Mucosa of rectum (tissue), 2 donors: ENCODE measurements around the gene CCDC9B.

ENCODE experiments used
- H3K27ac ChIP-seq, 2 donors: one replicate each; pipeline ENCODE4 v1.7.0; 2013; ENCODE audit warnings: inconsistent platforms in 2 of 2, low read depth in 2 of 2, low read length in 2 of 2
- H3K27me3 ChIP-seq, 2 donors: one replicate each; pipeline ENCODE4 v1.7.0; 2013; ENCODE audit warnings: low read length in 2 of 2; ENCODE audit not compliant: control insufficient read depth in 2 of 2, insufficient read depth in 2 of 2
- H3K36me3 ChIP-seq, 2 donors: one replicate each; pipeline ENCODE4 v1.7.0; 2013; ENCODE audit warnings: low read length in 2 of 2; ENCODE audit not compliant: control insufficient read depth in 2 of 2, insufficient read depth in 2 of 2
- H3K4me1 ChIP-seq, 2 donors: one replicate each; pipeline ENCODE4 v1.7.0; 2013; ENCODE audit warnings: low read length in 2 of 2, mild to moderate bottlenecking in 1 of 2; ENCODE audit not compliant: control insufficient read depth in 2 of 2, insufficient read depth in 2 of 2
- H3K4me3 ChIP-seq, 2 donors: one replicate each; pipeline ENCODE4 v1.7.0; 2013; ENCODE audit warnings: low read length in 2 of 2
- H3K9ac ChIP-seq, 2 donors: one replicate each; pipeline ENCODE4 v1.7.0; 2013; ENCODE audit warnings: low read length in 2 of 2, low read depth in 1 of 2, mild to moderate bottlenecking in 1 of 2
- H3K9me3 ChIP-seq, 2 donors: one replicate each; pipeline ENCODE4 v1.7.0; 2013; ENCODE audit warnings: low read length in 2 of 2; ENCODE audit not compliant: control insufficient read depth in 2 of 2
- donor health status: healthy.
- donor health status: Normal muscosa, but diverticular disease.

The CCDC9B gene

GRCh38 chr15:40354408-40355171, 13.9 kb upstream of the CCDC9B start:
- H3K9ac ChIP-seq, result peak overlapping the region; percentile 79 to 96
- no peaks in the 10 kb centered on the region for H3K27me3 ChIP-seq
- H3K9me3 ChIP-seq, result no peaks in the 10 kb centered on the region
- H3K36me3 ChIP-seq, result peaks cover 31 to 44% of the 10 kb centered on the region in 2 donors
- H3K4me1 ChIP-seq, result peaks cover 43 to 44% of the 10 kb centered on the region in 2 donors
- peak overlapping the region; percentile 77 to 91 for H3K4me3 ChIP-seq
- peak overlapping the region; percentile 98 to 100 for H3K27ac ChIP-seq

GRCh38 chr15:40353697-40354096, 13.0 kb upstream of the CCDC9B start:
- peak overlapping the region; percentile 79 to 96 for H3K9ac ChIP-seq
- H3K36me3 ChIP-seq, result peaks cover 31 to 44% of the 10 kb centered on the region in 2 donors
- H3K9me3 ChIP-seq, result no peaks in the 10 kb centered on the region
- peak overlapping the region; percentile 77 to 91 for H3K4me3 ChIP-seq
- peak overlapping the region; percentile 98 to 100 for H3K27ac ChIP-seq
- no peaks in the 10 kb centered on the region for H3K27me3 ChIP-seq
- peaks cover 47 to 49% of the 10 kb centered on the region in 2 donors for H3K4me1 ChIP-seq

- no peaks in the 10 kb centered on the region for H3K9me3 ChIP-seq
- peak overlapping the region; percentile 77 to 91 for H3K4me3 ChIP-seq
- H3K27ac ChIP-seq, result peak overlapping the region; percentile 98 to 100
- H3K4me1 ChIP-seq, result peaks cover 46 to 60% of the 10 kb centered on the region in 2 donors
- H3K27me3 ChIP-seq, result no peaks in the 10 kb centered on the region
- H3K36me3 ChIP-seq, result peaks cover 31 to 44% of the 10 kb centered on the region in 2 donors
- peak overlapping the region; percentile 73 to 96 for H3K9ac ChIP-seq
Measured at GRCh38 chr15:40352281-40352901, 11.7 kb upstream of the CCDC9B start.

GRCh38 chr15:40349163-40349562, 8.4 kb upstream of the CCDC9B start:
- peaks cover 58 to 65% of the 10 kb centered on the region in 2 donors for H3K4me1 ChIP-seq
- H3K9ac ChIP-seq, result peak overlapping the region; percentile 78 to 96
- peak overlapping the region; percentile 100 for H3K27ac ChIP-seq
- H3K9me3 ChIP-seq, result no peaks in the 10 kb centered on the region
- H3K36me3 ChIP-seq, result peaks cover 9 to 18% of the 10 kb centered on the region in 2 donors
- H3K4me3 ChIP-seq, result peak overlapping the region; percentile 61 to 91
- H3K27me3 ChIP-seq, result no peaks in the 10 kb centered on the region

GRCh38 chr15:40348474-40348870, 7.7 kb upstream of the CCDC9B start:
- peaks cover 58 to 66% of the 10 kb centered on the region in 2 donors for H3K4me1 ChIP-seq
- no peaks in the 10 kb centered on the region for H3K27me3 ChIP-seq
- H3K36me3 ChIP-seq, result peaks cover 4 to 13% of the 10 kb centered on the region in 2 donors
- peak overlapping the region; percentile 2 to 61 for H3K4me3 ChIP-seq
- no peaks in the 10 kb centered on the region for H3K9me3 ChIP-seq
- peak overlapping the region; percentile 78 to 96 for H3K9ac ChIP-seq
- H3K27ac ChIP-seq, result peak overlapping the region; percentile 100

- Histone ChIP-seq H3K9ac (peak overlapping the region; percentile 78 to 96), H3K36me3 (peaks cover 0 to 7% of the 10 kb centered on the region in 2 donors), H3K27me3 (no peaks in the 10 kb centered on the region), H3K4me3 (peak overlapping the region; percentile 39 to 61), H3K4me1 (peaks cover 64 to 70% of the 10 kb centered on the region in 2 donors), H3K27ac (peak overlapping the region; percentile 100), H3K9me3 (no peaks in the 10 kb centered on the region)
Measured at GRCh38 chr15:40347559-40348473, 7.1 kb upstream of the CCDC9B start.

- peak overlapping the region; percentile 100 for H3K27ac ChIP-seq
- no peaks in the 10 kb centered on the region for H3K27me3 ChIP-seq
- H3K4me1 ChIP-seq, result peaks cover 70 to 78% of the 10 kb centered on the region in 2 donors
- H3K9ac ChIP-seq, result peak overlapping the region; percentile 74 to 96
- H3K9me3 ChIP-seq, result no peaks in the 10 kb centered on the region
- no peaks in the 10 kb centered on the region for H3K36me3 ChIP-seq
- H3K4me3 ChIP-seq, result peak overlapping the region; percentile 46 to 56
Measured at GRCh38 chr15:40346579-40347558, 6.1 kb upstream of the CCDC9B start.

- no peaks in the 10 kb centered on the region for H3K36me3 ChIP-seq
- H3K4me3 ChIP-seq, result peak overlapping the region; percentile 37 to 56
- peaks cover 78 to 86% of the 10 kb centered on the region in 2 donors for H3K4me1 ChIP-seq
- H3K27ac ChIP-seq, result peak overlapping the region; percentile 100
- H3K9ac ChIP-seq, result peak overlapping the region; percentile 74 to 96
- no peaks in the 10 kb centered on the region for H3K27me3 ChIP-seq
- H3K9me3 ChIP-seq, result no peaks in the 10 kb centered on the region
Measured at GRCh38 chr15:40345867-40346578, 5.3 kb upstream of the CCDC9B start.
